Cerebellar nuclear complex (tissue), 1 donor: ENCODE measurements around the gene RELL1.

Experiments used
- DNase-seq, 2 experiments: peaks; one replicate each; lab custom pipeline; 2025; lab: John Stamatoyannopoulos, UW

Gene RELL1

GRCh38 chr4:37635155-37635554 is 51.0 kb downstream of the RELL1 start:
- DNase-seq, result no peak

GRCh38 chr4:37634180-37634579 is 52.0 kb downstream of the RELL1 start:
- no peak for DNase-seq

GRCh38 chr4:37632836-37633235 is 53.3 kb downstream of the RELL1 start:
- no peak for DNase-seq

- no peak for DNase-seq
Measured at GRCh38 chr4:37631551-37631950, 54.6 kb downstream of the RELL1 start.

GRCh38 chr4:37629713-37630112 is 56.5 kb downstream of the RELL1 start:
- DNase-seq, result no peak

GRCh38 chr4:37628977-37629609 is 57.1 kb downstream of the RELL1 start:
- DNase-seq, result no peak

GRCh38 chr4:37627263-37627662 is 58.9 kb downstream of the RELL1 start:
- DNase-seq, result no peak

- DNase-seq, result no peak
Measured at GRCh38 chr4:37625499-37625898, 60.7 kb downstream of the RELL1 start.

GRCh38 chr4:37623940-37624339 is 62.2 kb downstream of the RELL1 start:
- no peak for DNase-seq

- DNase-seq, result no peak
Measured at GRCh38 chr4:37623125-37623524, 63.1 kb downstream of the RELL1 start.

GRCh38 chr4:37620176-37620575 is 66.0 kb downstream of the RELL1 start:
- DNase-seq, result no peak

GRCh38 chr4:37615720-37616063 is 70.5 kb downstream of the RELL1 start:
- DNase-seq, result no peak

- DNase-seq, result no peak
Measured at GRCh38 chr4:37615059-37615719, 71.0 kb downstream of the RELL1 start.

GRCh38 chr4:37612811-37613210 is 73.4 kb downstream of the RELL1 start:
- DNase-seq, result no peak

GRCh38 chr4:37609626-37610025 is 76.5 kb downstream of the RELL1 start:
- DNase-seq, result no peak

- no peak for DNase-seq
Measured at GRCh38 chr4:37607018-37607417, 79.2 kb downstream of the RELL1 start.

- DNase-seq, result no peak
Measured at GRCh38 chr4:37605843-37606565, 80.2 kb downstream of the RELL1 start.

GRCh38 chr4:37604461-37604860 is 81.7 kb downstream of the RELL1 start:
- DNase-seq, result no peak

GRCh38 chr4:37603711-37604110 is 82.5 kb downstream of the RELL1 start:
- DNase-seq, result no peak

GRCh38 chr4:37603070-37603468 is 83.1 kb downstream of the RELL1 start:
- DNase-seq, result peak in 1 of 2 experiments; percentile 38

- DNase-seq, result no peak
Measured at GRCh38 chr4:37602454-37603069, 83.6 kb downstream of the RELL1 start.

GRCh38 chr4:37601531-37601930 is 84.6 kb downstream of the RELL1 start:
- no peak for DNase-seq
